Skeletal muscle tissue (tissue), 4 donors: ENCODE results near the gene FMN1. TPM values are rescaled to one million over a fixed set of nuclear protein-coding genes. Genes with fewer than 3 reads are reported as not detected.

Experiments used
- H3K27ac ChIP-seq: one replicate; pipeline ENCODE4 v1.7.0; 2013; ENCODE audit warnings: mild to moderate bottlenecking, low read depth, low read length, inconsistent platforms
- H3K27me3 ChIP-seq, 3 donors: one replicate each; pipeline ENCODE4 v1.7.0; 2013; ENCODE audit warnings: low read length in 3 of 3; ENCODE audit not compliant: control insufficient read depth in 3 of 3, insufficient read depth in 3 of 3
- H3K36me3 ChIP-seq, 3 donors: one replicate each; pipeline ENCODE4 v1.7.0; 2013; ENCODE audit warnings: low read length in 3 of 3; ENCODE audit not compliant: control insufficient read depth in 3 of 3, insufficient read depth in 3 of 3
- H3K4me1 ChIP-seq, 3 donors: one replicate each; pipeline ENCODE4 v1.7.0; 2013; ENCODE audit warnings: low read length in 3 of 3, mild to moderate bottlenecking in 3 of 3; ENCODE audit not compliant: control insufficient read depth in 3 of 3, insufficient read depth in 3 of 3
- H3K4me3 ChIP-seq, 3 donors: one replicate each; pipeline ENCODE4 v1.7.0; 2013; ENCODE audit warnings: low read length in 3 of 3
- H3K9ac ChIP-seq, 3 donors: one replicate each; pipeline ENCODE4 v1.7.0; 2013; ENCODE audit warnings: low read length in 3 of 3, mild to moderate bottlenecking in 3 of 3, moderate library complexity in 2 of 3, low read depth in 1 of 3
- H3K9me3 ChIP-seq, 3 donors: one replicate each; pipeline ENCODE4 v1.7.0; 2013; ENCODE audit warnings: low read length in 3 of 3; ENCODE audit not compliant: control insufficient read depth in 3 of 3
- total RNA-seq: library from RNA; depleted of rRNA; stranded (reverse); fragments of >200 nt; gene quantifications from one replicate; pipeline ENCODE4 v1.2.3, GENCODE V29; 2014
- donor health status: Osteomylitis.

The FMN1 gene
- total RNA-seq, 1 donor from 2014 or later, result 3.7 TPM

DNA sequence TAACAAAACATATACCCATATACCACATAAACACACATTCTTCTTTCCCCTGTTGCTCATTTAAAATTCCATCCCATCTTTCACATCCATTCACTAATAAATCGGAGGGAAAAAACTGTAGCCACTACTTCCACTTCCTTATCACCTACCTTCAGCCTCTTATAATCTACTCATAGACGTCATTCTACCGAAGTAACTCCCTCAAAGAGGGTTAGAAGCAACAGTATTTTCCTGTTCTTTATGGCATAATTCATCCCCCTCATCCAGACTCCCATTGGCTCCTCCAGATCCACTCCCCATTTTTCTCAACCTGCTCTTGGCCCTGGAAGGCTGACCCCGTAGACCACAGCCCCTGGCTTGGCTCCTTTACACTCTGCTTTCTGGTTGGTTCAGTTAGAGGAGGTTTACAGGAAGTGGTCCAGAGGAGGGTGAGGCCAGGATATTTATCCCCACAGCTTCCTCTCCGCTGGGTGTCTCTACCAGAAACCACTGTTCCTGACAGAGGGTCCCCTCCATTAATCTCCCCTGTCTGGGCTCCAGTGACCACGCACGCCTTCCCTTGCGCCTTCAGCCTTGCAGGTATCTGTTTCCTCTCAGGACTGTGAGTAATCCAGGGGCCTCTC is 46.3 kb downstream of the FMN1 start:
- Histone ChIP-seq H3K4me1 (no peaks in the 10 kb centered on the region), H3K27ac (no peak overlapping the region), H3K27me3 (no peaks in the 10 kb centered on the region), H3K36me3 (no peaks in the 10 kb centered on the region), H3K9me3 (no peaks in the 10 kb centered on the region), H3K9ac (peak overlapping the region in 1 of 3 donors; percentile 40), H3K4me3 (no peak overlapping the region)

DNA sequence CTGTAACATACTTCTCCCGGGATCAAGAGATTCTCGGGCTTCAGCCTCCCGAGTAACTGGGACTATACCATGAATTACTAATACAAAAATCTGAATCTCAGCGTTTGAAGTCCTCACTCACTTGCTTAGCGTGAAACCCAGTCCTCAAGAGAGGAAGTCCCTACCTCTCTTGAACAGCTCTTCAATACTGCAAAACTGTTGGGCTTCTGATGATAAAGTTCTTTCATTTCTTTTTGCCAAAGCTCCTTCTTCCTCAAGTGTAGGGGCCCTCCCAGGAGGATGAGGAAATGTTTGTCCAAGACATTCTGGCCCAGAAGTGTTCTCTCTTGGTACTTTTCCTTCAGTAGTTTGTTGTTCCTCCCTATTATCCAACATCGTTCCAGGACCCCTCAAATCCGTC is 48.5 kb downstream of the FMN1 start:
- Histone ChIP-seq H3K9me3 (no peaks in the 10 kb centered on the region), H3K27ac (no peak overlapping the region), H3K4me1 (no peaks in the 10 kb centered on the region), H3K9ac (no peak overlapping the region), H3K4me3 (no peak overlapping the region), H3K27me3 (no peaks in the 10 kb centered on the region), H3K36me3 (no peaks in the 10 kb centered on the region)

DNA sequence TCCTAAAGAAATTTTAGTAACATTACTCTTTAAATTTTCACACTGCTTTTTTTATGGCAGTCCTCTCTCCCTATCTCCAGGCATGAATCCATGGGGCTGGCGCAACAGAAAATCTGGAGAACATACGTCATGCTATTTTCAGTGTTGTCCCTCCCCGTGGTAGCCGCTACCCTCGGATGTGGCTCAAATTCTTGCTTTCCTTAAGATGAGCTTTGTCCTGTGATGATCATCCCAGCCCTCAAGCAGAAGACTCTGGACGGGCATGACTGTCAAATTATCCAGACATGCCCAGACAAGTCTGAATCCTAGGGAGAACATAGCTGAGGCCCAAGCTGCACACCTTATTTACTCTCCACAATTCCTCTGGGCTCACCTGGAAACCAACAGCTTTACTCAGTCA is 49.1 kb downstream of the FMN1 start:
- no peaks in the 10 kb centered on the region for H3K9me3 ChIP-seq
- H3K9ac ChIP-seq, result no peak overlapping the region
- no peak overlapping the region for H3K4me3 ChIP-seq
- no peak overlapping the region for H3K27ac ChIP-seq
- no peaks in the 10 kb centered on the region for H3K4me1 ChIP-seq
- no peaks in the 10 kb centered on the region for H3K36me3 ChIP-seq
- no peaks in the 10 kb centered on the region for H3K27me3 ChIP-seq

DNA sequence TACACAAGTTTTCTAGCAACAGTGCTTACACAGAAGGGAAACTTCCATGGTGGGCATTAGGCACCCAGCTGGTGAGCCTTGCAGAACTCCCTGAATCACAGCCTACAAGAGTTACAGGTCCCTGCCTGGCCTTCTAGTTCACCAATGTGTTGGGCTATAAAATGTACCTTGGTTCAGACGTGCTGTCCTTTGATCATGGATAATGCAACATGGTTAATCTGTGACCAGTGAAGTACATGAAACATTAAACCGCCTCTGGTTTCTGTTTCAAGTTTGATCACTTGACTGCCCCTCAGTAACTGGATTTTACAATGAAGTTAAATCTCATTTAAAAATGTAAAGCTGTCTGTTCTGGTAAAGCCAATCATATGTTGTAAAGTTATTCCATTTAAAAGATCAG is 51.8 kb downstream of the FMN1 start:
- Histone ChIP-seq H3K4me1 (peaks cover 0 to 5% (median 1%) of the 10 kb centered on the region in 3 donors), H3K9ac (no peak overlapping the region), H3K27ac (no peak overlapping the region), H3K27me3 (no peaks in the 10 kb centered on the region), H3K36me3 (no peaks in the 10 kb centered on the region), H3K9me3 (no peaks in the 10 kb centered on the region), H3K4me3 (no peak overlapping the region)

DNA sequence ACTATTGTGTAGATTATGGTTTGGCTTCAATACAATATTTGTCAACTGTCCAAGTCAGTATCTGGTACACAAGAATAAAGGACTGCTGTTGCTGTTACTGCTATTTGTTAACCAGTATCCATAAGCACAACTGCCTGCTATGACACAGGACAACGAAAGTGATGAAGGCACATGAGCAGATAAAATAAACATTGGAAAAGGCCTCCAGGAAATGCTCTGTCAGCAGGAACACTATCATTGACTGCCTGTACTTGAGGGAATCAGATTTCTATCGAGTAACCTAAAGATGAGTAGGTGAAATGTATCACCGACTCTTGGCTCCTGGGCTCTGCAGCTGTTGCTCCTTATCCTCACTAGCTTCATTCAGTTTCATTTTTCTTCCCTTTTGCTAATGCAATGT is 56.5 kb downstream of the FMN1 start:
- peaks cover 8 to 34% (median 19%) of the 10 kb centered on the region in 3 donors for H3K4me1 ChIP-seq
- no peak overlapping the region for H3K9ac ChIP-seq
- no peaks in the 10 kb centered on the region for H3K36me3 ChIP-seq
- no peak overlapping the region for H3K4me3 ChIP-seq
- no peaks in the 10 kb centered on the region for H3K27me3 ChIP-seq
- no peak overlapping the region for H3K27ac ChIP-seq
- no peaks in the 10 kb centered on the region for H3K9me3 ChIP-seq

DNA sequence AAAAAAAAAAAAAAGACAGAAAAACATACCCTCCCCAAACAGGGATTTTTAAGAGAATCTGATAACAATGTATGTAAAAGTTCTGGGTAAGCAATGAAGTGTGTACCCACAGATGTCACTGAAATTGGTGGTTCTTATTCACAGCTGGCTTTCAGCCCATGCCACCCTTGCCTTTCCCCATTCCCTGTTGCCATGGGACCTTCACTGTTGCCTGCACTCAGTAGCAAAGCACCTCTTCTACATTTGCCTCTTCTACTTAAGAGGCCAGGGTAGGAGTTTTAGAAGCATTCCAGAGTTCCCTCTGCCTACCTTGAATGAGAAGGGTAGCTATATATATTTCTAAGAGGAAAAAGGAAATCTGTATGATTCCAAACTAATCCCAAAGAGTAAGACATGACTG is 57.4 kb downstream of the FMN1 start:
- Histone ChIP-seq H3K27ac (no peak overlapping the region), H3K4me1 (peaks cover 13 to 43% (median 20%) of the 10 kb centered on the region in 3 donors), H3K9ac (no peak overlapping the region), H3K36me3 (no peaks in the 10 kb centered on the region), H3K9me3 (no peaks in the 10 kb centered on the region), H3K4me3 (no peak overlapping the region), H3K27me3 (no peaks in the 10 kb centered on the region)

DNA sequence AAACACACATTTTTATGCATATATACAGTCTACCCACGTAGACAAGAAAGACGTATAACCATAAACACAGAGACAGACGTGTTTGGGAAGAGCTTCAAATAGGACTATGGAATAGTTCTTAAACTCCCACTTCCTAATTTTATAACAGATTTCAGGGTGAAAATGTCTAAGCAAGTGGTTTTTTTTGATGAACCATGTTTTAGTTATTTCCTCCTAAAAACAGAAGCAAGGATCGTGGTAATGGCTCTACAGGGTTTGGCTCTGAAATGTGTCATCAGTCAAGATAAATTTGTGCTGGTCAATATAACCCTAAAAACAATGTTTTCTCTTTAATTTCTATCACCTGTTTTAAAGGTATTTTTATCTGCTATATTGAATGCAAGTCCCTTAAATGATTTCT is 58.2 kb downstream of the FMN1 start:
- Histone ChIP-seq H3K4me3 (no peak overlapping the region), H3K4me1 (peaks cover 20 to 49% (median 28%) of the 10 kb centered on the region in 3 donors), H3K27me3 (no peaks in the 10 kb centered on the region), H3K9ac (no peak overlapping the region), H3K9me3 (no peaks in the 10 kb centered on the region), H3K36me3 (no peaks in the 10 kb centered on the region), H3K27ac (peak overlapping the region; percentile 14)

DNA sequence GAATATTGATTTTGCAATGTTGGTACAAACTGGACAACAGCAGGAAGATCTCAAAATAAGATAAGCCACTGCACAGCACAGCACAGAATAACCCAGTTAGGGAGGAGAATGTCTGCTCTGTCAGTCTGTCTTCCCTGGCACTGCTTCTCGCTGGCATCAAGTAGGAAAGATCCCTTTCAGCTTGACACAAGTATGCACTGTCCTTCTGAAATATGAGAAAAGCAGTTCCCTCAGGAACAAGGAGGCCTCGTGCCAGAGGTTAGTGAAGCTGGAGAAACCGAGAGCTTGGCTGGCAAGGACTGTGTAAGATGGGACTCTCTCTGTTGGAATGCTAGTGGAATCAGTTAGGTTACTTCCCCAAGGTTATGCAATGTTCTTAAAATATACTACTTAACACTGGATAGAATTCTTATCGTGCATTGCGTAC is 59.1 kb downstream of the FMN1 start:
- no peaks in the 10 kb centered on the region for H3K9me3 ChIP-seq
- H3K4me1 ChIP-seq, result peaks cover 20 to 50% (median 29%) of the 10 kb centered on the region in 3 donors
- H3K27me3 ChIP-seq, result no peaks in the 10 kb centered on the region
- H3K4me3 ChIP-seq, result no peak overlapping the region
- H3K27ac ChIP-seq, result peak overlapping the region; percentile 14
- H3K36me3 ChIP-seq, result no peaks in the 10 kb centered on the region
- peak overlapping the region in 1 of 3 donors; percentile 18 for H3K9ac ChIP-seq

DNA sequence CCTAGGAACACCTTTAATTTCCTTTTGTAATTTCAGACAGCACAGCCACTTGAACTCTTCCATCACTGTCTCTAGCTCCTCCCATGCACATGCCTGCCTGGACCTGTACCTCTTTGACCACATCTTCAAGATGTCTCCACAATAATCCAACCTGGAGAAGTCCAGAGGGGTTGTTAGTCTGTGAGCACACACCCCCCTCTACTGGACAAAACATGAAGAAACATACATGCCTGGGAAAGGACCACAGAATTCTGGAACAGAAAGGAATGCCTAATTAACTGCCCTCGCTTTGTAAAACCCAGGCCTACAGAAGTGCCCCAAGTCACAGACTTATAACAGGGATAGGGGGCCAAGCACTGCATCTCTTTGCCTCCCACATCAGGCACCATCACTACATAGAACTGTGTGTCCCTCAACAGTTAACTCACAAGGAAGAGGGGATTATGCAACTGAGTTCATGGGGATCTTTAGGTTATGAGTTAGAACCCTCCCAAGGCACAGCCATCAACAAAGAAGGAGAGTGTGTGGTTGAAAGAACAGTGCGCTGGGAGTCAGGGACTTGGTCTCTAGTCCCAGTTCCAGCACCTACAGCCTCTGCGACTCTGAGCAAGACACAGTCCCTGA is 61.7 kb downstream of the FMN1 start:
- no peak overlapping the region for H3K27ac ChIP-seq
- H3K9ac ChIP-seq, result no peak overlapping the region
- H3K9me3 ChIP-seq, result no peaks in the 10 kb centered on the region
- no peak overlapping the region for H3K4me3 ChIP-seq
- peaks cover 20 to 47% (median 29%) of the 10 kb centered on the region in 3 donors for H3K4me1 ChIP-seq
- H3K36me3 ChIP-seq, result no peaks in the 10 kb centered on the region
- H3K27me3 ChIP-seq, result no peaks in the 10 kb centered on the region

DNA sequence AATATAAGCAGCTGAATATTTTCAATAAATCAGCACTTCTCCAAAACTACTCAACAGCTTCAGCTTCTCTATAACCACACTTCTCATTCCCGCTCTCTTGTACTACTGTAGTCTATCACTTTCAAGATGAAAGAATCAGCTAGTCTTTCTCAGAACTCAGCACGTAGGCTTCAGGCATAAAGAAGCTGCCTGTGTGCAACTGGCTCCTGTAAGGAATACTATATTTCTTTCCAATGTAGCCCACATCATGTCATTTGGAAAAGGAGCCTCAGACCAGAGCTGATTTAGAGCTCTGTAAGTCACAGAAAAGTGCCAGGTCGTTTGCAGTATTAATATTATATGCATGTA is 62.3 kb downstream of the FMN1 start:
- Histone ChIP-seq H3K4me1 (peaks cover 20 to 42% (median 25%) of the 10 kb centered on the region in 3 donors), H3K27me3 (no peaks in the 10 kb centered on the region), H3K4me3 (no peak overlapping the region), H3K9me3 (no peaks in the 10 kb centered on the region), H3K9ac (no peak overlapping the region), H3K27ac (no peak overlapping the region), H3K36me3 (no peaks in the 10 kb centered on the region)
